HEK293 (cell line): ENCODE measurements around the gene ATP5MC2.

Experiments used
- CTCF ChIA-PET: fragments of 350-600 bp; formaldehyde crosslinking; extraction: SDS; loops from one replicate; lab custom pipeline; 2021; ENCODE audit warnings: antibody characterized with exemption; lab: Yijun Ruan, JAX
- POLR2A ChIA-PET: fragments of 300-600 bp; formaldehyde crosslinking; extraction: SDS; loops from one replicate; lab custom pipeline; 2020; ENCODE audit warnings: antibody characterized with exemption, inconsistent platforms; lab: Yijun Ruan, JAX
- H3K27ac ChIP-seq: fragments of 200-500 bp; sonication (Bioruptor generic); 2 replicates; pipeline ENCODE4 v1.5.1; 2014; ENCODE audit warnings: low read depth, low read length, control low read depth, inconsistent platforms; ENCODE audit errors: extremely low read depth
- H3K36me3 ChIP-seq, 2 experiments: fragments of 200-500 bp in 1 of 2; sonication (Bioruptor generic) in 1 of 2; 1 replicate in 1 of 2; 2 replicates in 1 of 2; pipeline ENCODE4 v1.5.1; 2014 to 2017; ENCODE audit warnings: inconsistent platforms in 2 of 2, low read length in 2 of 2; ENCODE audit not compliant: control insufficient read depth in 2 of 2, insufficient read depth in 1 of 2
- H3K4me1 ChIP-seq: fragments of 200-500 bp; sonication (Bioruptor generic); 2 replicates; pipeline ENCODE4 v1.5.1; 2014; ENCODE audit warnings: mild to moderate bottlenecking, low read length, inconsistent platforms; ENCODE audit not compliant: control insufficient read depth, insufficient read depth
- H3K4me3 ChIP-seq: 2 replicates; pipeline ENCODE4 v1.5.1; 2011; ENCODE audit warnings: low read depth, mild to moderate bottlenecking, control low read depth, low read length, moderate library complexity
- H3K9me3 ChIP-seq: fragments of 200-500 bp; sonication (Bioruptor generic); 2 replicates; pipeline ENCODE4 v1.5.1; 2014; ENCODE audit warnings: low read depth, low read length, inconsistent platforms; ENCODE audit not compliant: control insufficient read depth, insufficient read depth
- GLIS1 ChIP-seq: fragments of 450-650 bp; formaldehyde crosslinking; IDR thresholded peaks from 2 replicates; pipeline ENCODE4 v1.5.1; 2016; ENCODE audit warnings: missing biosample characterization, missing genetic modification characterization
- TSHZ1 ChIP-seq: fragments of 450-650 bp; formaldehyde crosslinking; IDR thresholded peaks from 2 replicates; pipeline ENCODE4 v1.5.1; 2016; ENCODE audit warnings: missing biosample characterization, missing genetic modification characterization, borderline replicate concordance
- YY1 ChIP-seq: fragments of 450-650 bp; formaldehyde crosslinking; IDR thresholded peaks from 2 replicates; pipeline ENCODE4 v1.5.1; 2018; ENCODE audit warnings: missing biosample characterization, missing genetic modification characterization
- ZBTB11 ChIP-seq: fragments of 450-650 bp; formaldehyde crosslinking; conservative IDR thresholded peaks from 2 replicates; pipeline ENCODE4 v1.5.1; 2016; ENCODE audit warnings: low read depth, missing biosample characterization, missing genetic modification characterization
- ZBTB7A ChIP-seq: fragments of 450-650 bp; formaldehyde crosslinking; IDR thresholded peaks from 2 replicates; pipeline ENCODE4 v1.5.1; 2016; ENCODE audit warnings: low read depth, missing biosample characterization, missing genetic modification characterization
- ZNF10 ChIP-seq: fragments of 450-650 bp; formaldehyde crosslinking; IDR thresholded peaks from 2 replicates; pipeline ENCODE4 v1.5.1; 2017; ENCODE audit warnings: missing biosample characterization, missing genetic modification characterization
- ZNF140 ChIP-seq: fragments of 450-650 bp; formaldehyde crosslinking; IDR thresholded peaks from 2 replicates; pipeline ENCODE4 v1.5.1; 2016; ENCODE audit warnings: missing biosample characterization, missing genetic modification characterization
- ZNF155 ChIP-seq: fragments of 450-650 bp; formaldehyde crosslinking; IDR thresholded peaks from 2 replicates; pipeline ENCODE4 v1.5.1; 2016; ENCODE audit warnings: missing biosample characterization, missing genetic modification characterization
- ZNF174 ChIP-seq: fragments of 450-650 bp; formaldehyde crosslinking; IDR thresholded peaks from 2 replicates; pipeline ENCODE4 v1.5.0; 2017; ENCODE audit warnings: missing biosample characterization, mild to moderate bottlenecking, missing genetic modification characterization
- ZNF221 ChIP-seq: fragments of 450-650 bp; formaldehyde crosslinking; IDR thresholded peaks from 2 replicates; pipeline ENCODE4 v1.5.1; 2017; ENCODE audit warnings: missing biosample characterization, missing genetic modification characterization, borderline replicate concordance
- ZNF266 ChIP-seq: fragments of 450-650 bp; formaldehyde crosslinking; IDR thresholded peaks from 2 replicates; pipeline ENCODE4 v1.5.1; 2016; ENCODE audit warnings: missing biosample characterization, missing genetic modification characterization, low read depth
- ZNF341 ChIP-seq: fragments of 450-650 bp; formaldehyde crosslinking; IDR thresholded peaks from 2 replicates; pipeline ENCODE4; 2016; ENCODE audit warnings: low read depth, missing biosample characterization, missing genetic modification characterization
- ZNF350 ChIP-seq: fragments of 450-650 bp; formaldehyde crosslinking; IDR thresholded peaks from 2 replicates; pipeline ENCODE4 v1.5.0; 2017; ENCODE audit warnings: missing biosample characterization, mild to moderate bottlenecking, missing genetic modification characterization
- ZNF398 ChIP-seq: fragments of 450-650 bp; formaldehyde crosslinking; IDR thresholded peaks from 2 replicates; pipeline ENCODE4 v1.5.1; 2017; ENCODE audit warnings: missing biosample characterization, missing genetic modification characterization
- ZNF449 ChIP-seq: fragments of 450-650 bp; formaldehyde crosslinking; IDR thresholded peaks from 2 replicates; pipeline ENCODE4 v1.5.1; 2017; ENCODE audit warnings: missing biosample characterization, mild to moderate bottlenecking, missing genetic modification characterization, moderate library complexity
- ZNF510 ChIP-seq: fragments of 450-650 bp; formaldehyde crosslinking; IDR thresholded peaks from 2 replicates; pipeline ENCODE4 v1.5.1; 2018; ENCODE audit warnings: mild to moderate bottlenecking, missing genetic modification characterization, missing biosample characterization; ENCODE audit not compliant: insufficient replicate concordance
- ZNF585B ChIP-seq: fragments of 450-650 bp; formaldehyde crosslinking; IDR thresholded peaks from 2 replicates; pipeline ENCODE4 v1.5.1; 2016; ENCODE audit warnings: missing biosample characterization, missing genetic modification characterization
- ZNF623 ChIP-seq: fragments of 450-650 bp; formaldehyde crosslinking; IDR thresholded peaks from 2 replicates; pipeline ENCODE4 v1.5.1; 2016; ENCODE audit warnings: missing biosample characterization, missing genetic modification characterization
- ZNF654 ChIP-seq: fragments of 450-650 bp; formaldehyde crosslinking; IDR thresholded peaks from 2 replicates; pipeline ENCODE4 v1.5.1; 2016; ENCODE audit warnings: low read depth, missing biosample characterization, missing genetic modification characterization
- ZSCAN30 ChIP-seq: fragments of 450-650 bp; IDR thresholded peaks from 2 replicates; pipeline ENCODE4 v1.5.1; 2018; ENCODE audit warnings: missing biosample characterization, mild to moderate bottlenecking, missing genetic modification characterization, moderate library complexity
- ZSCAN4 ChIP-seq: fragments of 450-650 bp; formaldehyde crosslinking; IDR thresholded peaks from 2 replicates; pipeline ENCODE4 v1.5.1; 2017; ENCODE audit warnings: missing biosample characterization, missing genetic modification characterization

ATP5MC2 gene

GRCh38 chr12:53683983-53684382 is 8.1 kb upstream of the ATP5MC2 start (continued):
- TF ChIP-seq ZBTB11 (tag by site-specific recombination) (peak; percentile 81), GLIS1 (tag by site-specific recombination) (no peak), ZSCAN4 (tag by site-specific recombination) (no peak), ZSCAN30 (tag by site-specific recombination) (no peak), ZNF654 (tag by site-specific recombination) (peak; percentile 45), ZNF398 (tag by site-specific recombination) (no peak), ZNF623 (tag by site-specific recombination) (peak; percentile 70), ZBTB7A (tag by site-specific recombination) (no peak), TSHZ1 (tag by site-specific recombination) (no peak), ZNF155 (tag by site-specific recombination) (no peak), ZNF140 (tag by site-specific recombination) (peak; percentile 39; the same call in 1 of the 2 replicates), ZNF10 (tag by site-specific recombination) (no peak)

- Histone ChIP-seq H3K4me1 (0 out of 2 replicates have a peak, but pooled peaks cover under 1% of the 10 kb centered on the region), H3K4me3 (no peak overlapping the region), H3K36me3 (no peaks in the 10 kb centered on the region), H3K27ac (no peak overlapping the region), H3K9me3 (no peaks in the 10 kb centered on the region)
- POLR2A ChIA-PET, result no interaction called here
- CTCF ChIA-PET, result interaction anchor here (0.6 to 29.1 kb wide), 4 partner anchors 19 to 174 kb away, joined by 3 to 915 read pairs (median 6); no protein-coding TSS in a partner anchor
- TF ChIP-seq ZNF266 (tag by site-specific recombination) (no peak), ZNF350 (no peak), ZNF449 (no peak), YY1 (no peak), ZSCAN4 (tag by site-specific recombination) (no peak), ZNF174 (tag by site-specific recombination) (no peak), ZNF221 (no peak), ZNF585B (tag by site-specific recombination) (no peak), ZNF341 (tag by site-specific recombination) (no peak), ZNF510 (tag by site-specific recombination) (no peak)
These were observed 7.6 kb upstream of the ATP5MC2 start for GRCh38 chr12:53683494-53683893.
